Activated gamma-delta T cell treated with anti-CD3 and anti-CD28 coated beads, Interleukin-2, amount 50 U/mL, for 16 hours (primary cell): ENCODE measurements around the gene SEMA4F.

Experiments
- DNase-seq: peaks from one replicate; pipeline ENCODE4 v3.0.0-alpha.2; 2020; ENCODE audit warnings: low read depth

Gene SEMA4F

DNA sequence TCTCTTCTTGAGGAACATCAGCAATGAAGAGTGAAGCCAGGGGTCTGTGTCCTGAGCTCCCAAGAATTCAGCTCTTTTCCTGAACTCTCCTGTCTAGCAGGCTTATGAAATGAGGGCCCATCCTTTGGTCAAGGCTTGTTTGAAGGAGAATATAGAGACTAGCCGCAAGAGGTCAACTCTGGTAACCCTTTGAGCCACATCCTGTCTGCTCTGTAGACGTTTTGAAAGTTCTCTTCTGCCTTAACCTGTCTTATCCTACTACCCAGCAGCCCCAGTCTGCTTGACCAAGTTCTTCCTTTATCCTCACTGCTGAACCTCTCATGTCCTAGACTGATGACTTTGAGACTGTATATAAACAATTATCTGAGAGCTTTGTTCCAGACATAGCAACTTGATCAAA lies 5.4 kb downstream of the SEMA4F start:
- no peak for DNase-seq

DNA sequence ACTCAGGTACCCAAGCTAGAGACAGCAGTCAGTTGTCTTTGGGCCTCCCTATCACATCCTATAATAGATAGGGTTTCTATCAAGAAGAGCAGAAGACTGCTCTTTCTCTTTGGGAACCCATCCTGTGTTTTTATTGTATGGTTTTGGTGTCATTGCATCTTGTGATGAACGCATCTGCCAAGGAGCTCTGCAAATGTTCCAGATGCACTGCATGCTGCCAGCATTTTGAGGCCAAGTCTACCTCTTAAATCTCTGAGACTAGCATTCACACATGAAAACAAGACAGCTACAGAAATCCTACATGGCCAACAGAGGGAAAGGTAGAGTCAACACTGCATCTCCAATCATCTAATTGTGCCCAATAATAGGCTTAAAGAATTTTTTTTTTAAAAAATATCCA lies 14.0 kb downstream of the SEMA4F start:
- no peak for DNase-seq

- DNase-seq, result no peak
Measured at GRCh38 chr2:74670263-74670662, 16.2 kb downstream of the SEMA4F start.

- no peak for DNase-seq
Measured at GRCh38 chr2:74671479-74671878, 17.4 kb downstream of the SEMA4F start.

DNA sequence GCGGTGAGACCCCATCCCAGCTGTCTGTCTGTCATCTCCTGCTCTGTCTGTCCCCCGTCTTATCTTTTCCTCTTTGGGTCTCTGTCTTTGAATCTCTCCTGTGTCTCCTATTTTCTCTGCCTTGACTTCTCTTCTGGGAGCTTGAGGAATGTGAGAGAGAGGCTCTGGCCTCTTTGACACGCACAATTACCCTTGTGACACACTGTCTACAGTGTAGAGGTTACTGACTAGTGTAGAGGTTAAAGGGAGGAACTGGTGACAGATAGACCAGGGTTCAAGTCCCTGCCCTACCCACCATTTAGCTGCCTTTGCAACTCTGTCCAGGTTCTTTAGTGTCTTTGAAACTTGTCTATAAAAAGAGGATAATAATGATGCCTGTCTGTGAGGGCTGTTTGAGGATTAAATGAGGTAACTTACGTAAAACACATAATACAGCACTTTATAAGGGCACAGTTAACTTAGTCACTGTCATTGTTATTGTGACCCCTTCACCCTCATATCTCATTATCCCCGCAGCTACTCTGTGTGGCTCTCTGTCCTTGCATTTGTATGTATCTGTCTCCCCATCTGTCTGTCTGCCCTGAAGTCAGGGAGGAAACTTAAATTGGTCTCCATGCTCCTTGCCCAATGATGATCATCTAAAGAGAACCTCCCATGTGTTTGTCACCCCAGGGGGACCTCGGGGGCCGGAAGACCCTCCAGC lies 19.9 kb downstream of the SEMA4F start:
- no peak for DNase-seq

- no peak for DNase-seq
Measured at GRCh38 chr2:74675090-74675489, 21.0 kb downstream of the SEMA4F start.

DNA sequence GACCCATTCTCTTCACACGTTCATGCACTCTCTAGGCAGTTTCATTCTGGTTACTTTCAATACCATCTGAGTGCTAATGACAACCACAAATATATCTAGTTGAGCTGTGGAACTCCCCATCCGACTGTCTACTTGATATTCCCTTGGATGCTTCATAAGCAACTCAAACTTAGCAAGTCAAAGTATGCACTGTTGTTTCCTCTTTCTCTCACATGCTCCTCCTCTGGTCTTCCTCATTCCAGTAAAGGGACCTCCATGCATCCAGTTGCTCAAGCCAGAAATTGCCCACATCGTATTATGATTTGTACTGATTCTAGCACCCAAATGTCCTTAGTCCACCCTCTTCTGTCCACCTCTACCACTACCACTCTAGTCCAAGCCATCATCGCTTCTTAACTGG lies 22.3 kb downstream of the SEMA4F start:
- no peak for DNase-seq

- no peak for DNase-seq
Measured at GRCh38 chr2:74679615-74680014, 25.6 kb downstream of the SEMA4F start.

DNA sequence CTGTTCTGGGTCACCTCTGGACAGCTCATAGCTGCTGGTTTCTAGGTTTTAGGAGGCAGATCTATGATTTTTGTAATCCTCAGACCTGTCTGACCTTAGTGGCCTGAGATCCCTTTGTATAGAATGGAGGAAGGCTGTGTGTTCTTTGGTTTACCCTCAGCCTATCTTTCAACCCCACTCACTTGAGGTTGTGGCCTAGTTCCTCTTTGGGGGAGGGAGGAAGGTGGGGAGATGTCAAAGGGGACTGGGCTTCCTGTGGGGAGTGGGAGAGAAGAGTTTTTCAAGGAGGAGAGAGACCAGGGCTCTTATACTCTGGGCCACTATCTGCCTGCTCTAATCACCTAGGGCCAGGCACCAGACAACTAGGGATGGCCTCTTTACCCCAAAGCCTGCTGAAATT lies 28.5 kb downstream of the SEMA4F start:
- no peak for DNase-seq

DNA sequence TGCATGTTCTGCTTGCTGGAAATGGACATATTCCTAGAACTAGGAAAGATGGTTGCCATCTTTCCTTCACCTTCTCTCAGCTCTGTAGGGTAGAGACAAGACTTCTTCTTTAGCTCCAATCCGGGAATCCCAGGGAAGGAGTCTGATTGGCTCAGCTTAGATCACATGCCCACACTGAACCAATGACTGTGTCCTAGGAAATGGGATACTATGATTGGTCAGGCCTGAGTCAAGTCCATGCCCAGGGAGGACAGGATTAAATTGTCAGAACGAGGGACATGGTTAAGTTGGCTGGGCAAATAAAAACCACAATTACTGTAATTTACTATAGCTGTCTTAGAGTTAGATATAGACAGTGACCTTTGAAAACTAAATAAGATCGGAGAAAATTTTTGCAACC lies 31.4 kb downstream of the SEMA4F start:
- DNase-seq, result no peak

GRCh38 chr2:74688881-74689280 lies 34.8 kb downstream of the SEMA4F start:
- no peak for DNase-seq

GRCh38 chr2:74689671-74690070 lies 35.6 kb downstream of the SEMA4F start:
- DNase-seq, result no peak

- no peak for DNase-seq
Measured at GRCh38 chr2:74690571-74690970, 36.5 kb downstream of the SEMA4F start.

- DNase-seq, result no peak
Measured at GRCh38 chr2:74691929-74692328, 37.9 kb downstream of the SEMA4F start.

DNA sequence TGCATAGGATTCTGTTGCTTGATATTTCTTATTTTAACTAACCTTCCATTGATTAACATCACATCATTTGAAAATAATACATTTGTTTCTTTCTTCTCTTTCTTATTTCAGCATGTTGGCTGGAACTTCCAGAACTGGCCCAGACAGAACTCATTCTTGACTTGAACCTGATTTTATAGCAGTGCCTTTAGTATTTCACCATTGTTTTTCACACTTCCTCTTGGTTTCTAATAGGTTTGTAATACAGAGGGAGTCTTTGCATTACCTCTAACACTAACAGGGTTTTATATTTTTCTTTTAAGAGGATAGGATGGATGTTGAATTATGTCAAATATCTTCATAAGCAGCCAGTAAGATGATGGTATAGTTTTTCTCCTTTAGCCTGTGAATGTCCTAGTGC lies 39.2 kb downstream of the SEMA4F start:
- no peak for DNase-seq

GRCh38 chr2:74693668-74694067 lies 39.6 kb downstream of the SEMA4F start:
- DNase-seq, result no peak

DNA sequence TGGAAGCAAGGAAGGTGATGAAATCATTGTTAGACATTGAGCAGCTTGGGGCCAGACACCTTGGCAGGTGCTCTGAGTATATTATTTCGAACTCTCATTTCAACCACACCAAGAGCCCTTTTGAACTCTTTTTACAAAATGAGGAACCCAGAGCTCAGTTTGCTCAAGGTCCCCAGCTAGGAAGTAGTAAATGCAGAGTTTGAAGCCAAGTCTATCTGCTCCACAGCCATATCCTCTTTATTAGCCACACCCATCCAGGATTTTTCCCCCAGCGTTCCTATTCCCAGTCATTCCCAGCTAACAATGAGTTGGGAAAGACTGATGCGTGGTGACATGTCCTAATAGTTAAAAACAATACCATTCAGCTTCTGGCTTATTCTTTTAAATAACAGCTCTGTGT lies 40.2 kb downstream of the SEMA4F start:
- no peak for DNase-seq

GRCh38 chr2:74695663-74696062 lies 41.6 kb downstream of the SEMA4F start:
- DNase-seq, result no peak

GRCh38 chr2:74696829-74697228 lies 42.8 kb downstream of the SEMA4F start:
- DNase-seq, result no peak

GRCh38 chr2:74700643-74701372 lies 46.8 kb downstream of the SEMA4F start:
- DNase-seq, result no peak

DNA sequence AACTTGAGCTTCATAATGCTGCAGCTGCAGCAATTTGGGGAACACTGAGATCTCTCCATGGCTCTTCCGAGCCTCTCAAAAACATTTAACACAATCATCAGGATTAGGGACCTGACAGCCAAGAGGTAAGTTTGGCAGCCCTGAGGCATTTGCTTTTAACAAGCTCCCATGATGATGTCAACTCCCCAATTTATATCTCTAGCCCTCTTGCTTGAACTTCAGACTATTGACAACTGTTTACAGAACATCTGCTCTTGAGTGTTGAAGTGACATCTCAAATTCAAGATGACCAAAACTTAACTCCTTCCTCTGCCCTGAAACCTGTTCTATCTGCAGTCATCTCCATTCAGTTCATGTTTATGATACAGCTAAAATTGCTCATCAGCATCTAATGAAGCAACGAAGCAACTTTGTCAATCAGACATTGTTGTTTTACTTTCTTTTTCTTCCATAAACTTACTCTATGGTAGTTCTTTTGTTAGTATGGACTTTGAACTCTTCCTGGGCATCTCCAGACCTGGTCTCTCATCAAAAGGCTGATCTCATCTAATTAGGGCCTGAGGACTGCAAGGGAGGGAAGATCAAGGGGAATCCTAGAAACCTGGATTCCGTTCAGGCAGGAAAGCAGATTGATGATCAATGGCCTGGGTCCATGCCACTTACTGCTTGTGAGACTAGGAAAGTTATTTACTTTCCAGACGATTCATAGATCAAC lies 48.1 kb downstream of the SEMA4F start:
- DNase-seq, result no peak

DNA sequence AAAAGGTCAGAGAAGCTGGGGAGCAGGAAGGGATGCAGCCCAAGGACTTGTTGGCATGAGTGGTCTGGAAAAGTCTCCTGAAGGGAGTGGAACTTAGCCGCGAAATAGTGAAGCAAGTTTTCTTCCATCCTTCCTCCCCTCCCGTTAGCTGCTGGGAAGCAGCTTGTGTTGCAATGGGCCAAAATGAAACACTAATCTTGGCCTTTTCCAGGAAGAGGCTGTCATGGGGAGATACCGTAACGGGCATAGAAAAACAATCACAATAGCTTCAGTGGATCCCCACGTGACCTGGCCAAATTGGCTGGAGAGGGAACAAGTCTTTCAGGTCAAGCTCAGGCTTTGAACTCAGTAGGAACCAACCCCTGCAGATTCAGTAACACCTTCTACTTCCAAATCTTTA lies 49.3 kb downstream of the SEMA4F start:
- DNase-seq, result no peak

DNA sequence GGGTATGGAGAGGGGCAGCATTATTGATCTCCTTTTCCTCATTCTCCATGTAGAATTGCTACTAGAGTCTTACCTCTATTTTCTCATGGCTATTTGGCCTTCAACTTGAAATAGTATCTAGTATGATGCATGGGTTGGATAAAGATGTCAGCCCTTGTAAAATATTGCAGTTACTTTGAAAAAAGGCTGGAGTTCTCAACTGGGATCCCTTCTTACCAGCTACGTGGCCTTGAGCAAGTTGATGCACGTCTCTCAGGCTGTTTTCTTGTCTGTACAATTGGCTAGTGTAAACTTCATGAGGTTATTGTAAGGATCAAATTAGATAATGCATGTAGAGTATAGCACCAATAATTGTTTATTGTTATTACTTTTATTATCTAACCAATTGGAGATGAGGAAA lies 50.2 kb downstream of the SEMA4F start:
- DNase-seq, result no peak
